NOMO-1 (cell line): Measurements from ENCODE around the gene CACYBP.
A peak's percentile ranks its signal among the peaks of the same experiment; 100 is the strongest.

ENCODE experiments used
- DNase-seq, 2 experiments: peaks; one replicate each; lab custom pipeline; 2025; ENCODE audit not compliant: unreplicated experiment in 2 of 2; lab: John Stamatoyannopoulos, UW

Gene CACYBP, protein sequence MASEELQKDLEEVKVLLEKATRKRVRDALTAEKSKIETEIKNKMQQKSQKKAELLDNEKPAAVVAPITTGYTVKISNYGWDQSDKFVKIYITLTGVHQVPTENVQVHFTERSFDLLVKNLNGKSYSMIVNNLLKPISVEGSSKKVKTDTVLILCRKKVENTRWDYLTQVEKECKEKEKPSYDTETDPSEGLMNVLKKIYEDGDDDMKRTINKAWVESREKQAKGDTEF

DNA sequence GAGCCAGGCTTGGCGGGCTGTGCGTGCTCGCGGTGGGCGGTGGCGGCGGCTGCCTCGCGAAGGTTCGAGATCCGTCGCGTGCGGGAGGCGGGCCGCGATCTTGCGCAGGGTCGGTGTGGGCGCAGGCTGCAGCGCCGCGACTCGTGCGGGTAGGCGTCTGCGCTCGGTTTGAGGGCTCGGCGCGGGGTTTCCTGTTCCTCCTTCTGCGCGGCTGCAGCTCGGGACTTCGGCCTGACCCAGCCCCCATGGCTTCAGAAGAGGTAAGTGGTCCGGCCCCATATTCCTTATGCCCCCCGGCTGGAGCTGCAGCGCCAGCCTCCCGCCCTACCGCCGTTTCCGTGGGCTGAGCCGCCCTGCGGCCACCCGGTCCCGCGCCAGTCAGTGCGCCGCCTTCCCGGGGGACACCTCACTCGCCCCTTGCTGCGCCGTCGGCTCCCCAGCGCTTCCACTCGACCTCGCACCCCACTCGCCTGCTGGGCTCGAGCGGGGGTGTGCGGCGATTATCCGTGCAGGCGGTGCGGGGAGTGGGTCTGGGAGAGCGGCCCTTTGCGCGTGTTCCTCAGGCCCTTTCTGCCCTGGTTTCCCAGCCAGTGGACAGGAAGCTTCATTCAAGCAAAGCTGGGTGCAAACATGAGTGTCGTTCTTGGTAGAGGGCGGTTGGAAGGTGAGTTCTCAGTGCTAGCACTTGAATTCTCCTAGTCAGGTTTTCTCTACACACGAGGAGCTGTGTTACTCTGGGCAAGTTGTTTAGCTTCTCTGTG is at the start of gene CACYBP:
CACYBP (plus strand) TSS at position 12 of the 761 bp plus-strand sequence; CDS start at position 246, 234 bp downstream.
- DNase-seq: peak; percentile 16 to 32

DNA sequence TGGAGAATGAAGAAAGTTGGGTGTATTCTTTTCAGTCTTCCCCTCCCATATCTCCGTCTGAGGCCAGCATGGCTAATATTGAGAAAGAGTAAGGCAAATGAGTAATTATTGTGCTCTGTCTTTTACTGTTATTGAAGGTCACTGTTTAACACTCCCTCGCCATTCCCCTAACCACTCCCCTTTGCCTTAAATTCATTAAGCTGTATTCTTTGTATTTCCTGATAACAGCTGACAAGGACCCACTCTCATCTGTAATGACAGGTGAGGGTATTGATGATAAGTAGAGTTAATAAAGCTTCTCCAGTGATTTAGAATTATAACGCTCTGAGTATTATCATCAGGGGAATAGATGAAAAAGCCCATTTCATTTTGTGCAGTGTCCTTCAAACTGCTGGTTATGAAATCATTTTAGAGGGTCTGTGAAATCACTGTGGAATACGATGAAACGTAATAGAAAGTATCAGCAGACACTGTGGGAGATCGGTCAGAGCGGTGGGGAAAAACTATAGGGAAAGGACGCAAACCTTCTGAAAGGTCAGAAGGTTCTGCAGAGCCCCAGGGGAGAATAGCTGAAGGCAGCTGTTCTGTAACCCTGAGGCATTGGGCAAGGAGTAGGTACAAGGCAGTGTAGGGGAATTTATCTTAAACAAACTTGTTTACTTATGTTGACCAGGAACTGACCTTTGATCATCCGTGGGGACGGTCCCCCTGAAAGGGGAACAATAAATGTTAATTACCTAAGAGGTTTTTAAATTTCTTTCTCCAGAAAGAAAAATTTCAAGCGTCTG is 46.3 kb upstream of the CACYBP start:
- peak in 1 of 2 experiments; percentile 16 for DNase-seq

DNA sequence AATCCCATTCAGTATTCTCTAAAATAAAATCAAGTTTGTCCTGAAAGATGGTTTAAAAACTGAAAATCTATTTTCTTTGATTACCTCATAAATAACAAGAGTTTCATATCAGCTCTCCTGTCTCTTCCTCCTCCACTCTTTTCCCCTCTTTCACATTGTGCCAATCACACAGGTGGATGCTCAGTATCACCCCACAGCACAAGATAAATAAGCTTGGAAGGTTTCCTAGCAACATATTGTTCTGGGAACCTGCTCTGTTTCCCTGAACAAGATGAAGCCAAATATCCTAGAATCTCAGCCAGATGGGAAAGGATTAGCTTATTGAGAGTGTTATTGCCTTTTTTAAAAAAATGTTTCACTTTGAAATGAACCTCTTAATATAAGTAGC is 45.7 kb upstream of the CACYBP start:
- no peak for DNase-seq

DNA sequence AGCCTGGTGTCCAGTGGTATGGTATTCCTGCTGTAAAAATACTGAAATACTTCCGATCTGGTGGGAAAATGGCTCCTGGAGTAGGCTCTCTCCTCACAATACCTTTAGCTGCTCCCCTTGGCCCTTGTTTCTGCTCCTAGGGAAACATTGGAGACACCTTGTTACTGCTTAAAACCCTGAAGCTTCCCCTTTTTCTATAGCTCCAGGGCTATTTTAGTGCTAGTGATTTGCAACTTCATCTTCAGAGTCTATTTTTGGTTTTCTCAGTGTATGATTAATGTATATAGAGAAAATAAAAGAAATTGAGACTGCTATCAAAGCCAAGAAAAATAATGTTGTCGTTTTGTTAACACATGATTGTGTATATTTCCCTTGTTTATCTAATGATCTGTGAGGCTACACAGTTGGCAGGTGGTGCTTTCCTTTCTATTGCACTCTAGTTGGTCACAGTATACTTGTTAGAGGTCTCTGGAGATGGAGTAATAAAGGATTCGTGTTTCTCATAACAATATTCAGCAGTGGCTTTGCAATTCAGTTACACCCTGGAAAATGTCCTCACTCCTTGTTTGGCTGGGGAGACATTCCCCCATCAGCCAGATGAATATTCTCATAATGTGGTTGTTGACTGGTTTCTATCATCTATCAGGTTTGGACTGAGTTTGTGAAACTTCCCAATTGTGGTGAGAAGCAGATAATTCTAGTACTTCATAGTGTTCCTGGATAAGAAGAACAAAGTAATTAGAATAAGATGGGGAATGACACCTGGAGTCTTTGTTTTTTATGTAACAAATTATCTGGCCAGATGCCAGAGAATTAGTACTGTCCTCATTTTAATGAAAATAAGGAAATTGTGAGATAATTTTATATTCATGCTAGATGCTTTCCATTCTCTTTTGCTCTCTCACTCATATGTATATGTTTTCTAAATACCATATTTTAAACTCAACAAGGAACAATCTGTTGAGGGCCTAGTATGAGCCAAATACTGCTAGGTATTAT is 44.8 kb upstream of the CACYBP start:
- peak; percentile 50 to 80 for DNase-seq

DNA sequence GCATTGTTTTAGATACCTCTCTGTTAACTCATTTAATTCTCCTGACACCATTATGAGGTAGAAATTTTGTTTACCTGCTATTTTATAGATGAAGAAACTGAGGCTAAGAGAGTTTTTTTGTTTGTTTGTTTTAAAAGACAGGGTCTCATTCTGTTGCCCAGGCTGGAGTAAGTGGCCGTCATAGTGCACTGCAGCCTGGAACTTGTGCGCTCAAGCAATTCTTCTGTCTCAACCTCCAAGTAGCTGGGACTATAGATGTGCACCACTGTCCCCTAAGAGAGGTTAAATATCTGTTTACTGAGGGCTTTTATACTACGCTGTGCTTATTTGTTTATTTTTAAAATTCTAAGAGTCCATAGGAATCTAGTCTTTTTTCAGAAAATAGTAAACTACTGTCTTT is 43.7 kb upstream of the CACYBP start:
- no peak for DNase-seq

DNA sequence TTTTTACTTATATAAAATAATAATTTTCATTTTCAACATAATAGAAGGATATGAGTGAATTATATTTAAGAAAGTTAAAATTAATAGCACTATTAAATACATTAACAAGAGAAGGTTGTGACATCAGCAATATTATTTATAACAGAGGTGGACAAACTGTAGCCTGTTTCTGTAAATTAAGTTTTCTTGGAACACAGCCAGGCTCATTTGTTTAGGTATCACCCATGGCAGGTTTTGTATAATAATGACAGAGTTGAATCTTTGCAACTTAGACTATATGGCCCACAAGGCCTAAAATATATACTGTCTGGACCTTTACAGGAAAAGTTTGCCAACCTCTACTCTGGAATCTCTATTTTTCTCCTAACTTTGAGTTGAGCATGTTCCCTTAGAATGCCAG is 42.8 kb upstream of the CACYBP start:
- DNase-seq: no peak

DNA sequence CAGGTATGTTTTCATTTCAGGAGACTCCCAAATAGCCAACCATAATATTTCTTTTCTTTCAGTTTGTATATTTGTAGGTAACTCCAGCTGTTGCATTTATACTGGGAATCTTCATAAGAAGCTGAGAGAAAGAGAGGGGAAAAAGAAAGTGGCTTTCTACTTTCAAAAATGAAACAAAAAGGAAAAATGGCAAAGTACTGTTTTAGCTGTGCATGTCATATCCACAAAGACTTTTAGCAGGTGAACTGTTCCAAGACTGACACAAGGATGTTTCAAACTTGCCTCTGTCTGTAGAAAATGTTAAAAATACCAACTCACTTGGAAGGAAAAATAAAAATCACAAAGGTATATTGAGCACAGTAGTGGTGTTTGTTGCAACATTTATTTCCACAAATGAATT is 41.9 kb upstream of the CACYBP start:
- no peak for DNase-seq

DNA sequence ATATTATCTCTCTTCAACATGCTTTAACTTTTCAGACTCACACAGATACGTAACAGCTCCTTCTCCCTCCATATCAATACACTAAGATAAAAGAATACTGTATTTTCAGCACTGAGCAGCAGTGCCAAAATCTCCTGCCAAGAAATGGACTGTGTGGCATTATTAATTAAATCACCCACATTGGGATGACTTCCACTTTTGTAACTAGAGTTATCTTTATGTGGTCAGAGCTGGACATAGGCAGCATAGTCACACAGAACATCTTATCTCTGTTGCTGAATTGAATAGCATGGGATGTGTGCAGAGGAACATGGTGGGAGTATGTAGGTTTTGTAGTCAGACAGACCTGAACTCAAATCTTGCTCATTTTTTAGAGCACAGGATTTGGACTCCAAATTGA is 41.4 kb upstream of the CACYBP start:
- no peak for DNase-seq

DNA sequence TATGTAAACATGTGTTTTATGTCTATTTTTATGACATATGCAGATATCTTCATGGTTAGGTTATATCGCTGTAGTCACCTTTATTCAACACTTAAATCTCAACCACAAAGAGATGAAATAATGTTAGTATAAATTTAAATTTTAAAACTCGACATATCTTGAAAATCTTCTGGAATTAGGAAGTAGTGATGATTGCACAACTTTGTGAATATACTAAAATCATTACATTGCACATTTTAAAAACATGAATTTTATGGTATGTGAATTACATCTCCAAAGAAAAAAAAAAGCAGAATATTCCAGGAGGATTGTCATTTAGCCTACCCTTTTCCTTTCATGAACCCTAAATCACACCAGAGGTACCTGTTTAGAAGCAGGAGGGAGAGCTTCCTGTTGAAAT is 39.4 kb upstream of the CACYBP start:
- DNase-seq: peak in 1 of 2 experiments; percentile 29

DNA sequence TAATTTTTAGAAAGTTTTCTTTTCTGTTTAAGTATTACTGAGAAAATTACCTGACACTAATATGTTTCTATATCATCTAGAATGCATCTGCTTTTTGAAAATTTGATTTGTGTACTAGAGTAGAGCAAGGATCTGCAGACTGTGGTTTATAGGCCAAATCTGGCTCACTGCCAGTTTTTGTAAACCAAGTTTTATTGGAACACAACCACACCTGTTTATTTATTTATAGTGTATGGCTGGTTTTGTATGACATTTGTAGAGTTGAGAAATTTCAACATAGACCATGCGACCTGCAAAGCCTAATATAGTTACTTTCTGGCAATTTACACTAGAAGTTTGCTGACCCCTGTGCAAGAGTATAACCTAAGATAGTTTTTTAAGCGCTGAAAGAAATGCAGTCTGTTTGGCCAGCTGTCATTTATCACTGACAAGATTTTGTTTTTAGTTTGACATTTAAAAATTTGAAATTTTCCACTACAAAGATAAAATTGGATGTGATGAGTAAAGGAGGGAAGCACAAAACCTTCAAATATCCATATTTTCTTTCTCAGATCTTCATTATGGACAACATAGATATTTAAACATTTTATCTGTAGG is 36.1 kb upstream of the CACYBP start:
- no peak for DNase-seq

DNA sequence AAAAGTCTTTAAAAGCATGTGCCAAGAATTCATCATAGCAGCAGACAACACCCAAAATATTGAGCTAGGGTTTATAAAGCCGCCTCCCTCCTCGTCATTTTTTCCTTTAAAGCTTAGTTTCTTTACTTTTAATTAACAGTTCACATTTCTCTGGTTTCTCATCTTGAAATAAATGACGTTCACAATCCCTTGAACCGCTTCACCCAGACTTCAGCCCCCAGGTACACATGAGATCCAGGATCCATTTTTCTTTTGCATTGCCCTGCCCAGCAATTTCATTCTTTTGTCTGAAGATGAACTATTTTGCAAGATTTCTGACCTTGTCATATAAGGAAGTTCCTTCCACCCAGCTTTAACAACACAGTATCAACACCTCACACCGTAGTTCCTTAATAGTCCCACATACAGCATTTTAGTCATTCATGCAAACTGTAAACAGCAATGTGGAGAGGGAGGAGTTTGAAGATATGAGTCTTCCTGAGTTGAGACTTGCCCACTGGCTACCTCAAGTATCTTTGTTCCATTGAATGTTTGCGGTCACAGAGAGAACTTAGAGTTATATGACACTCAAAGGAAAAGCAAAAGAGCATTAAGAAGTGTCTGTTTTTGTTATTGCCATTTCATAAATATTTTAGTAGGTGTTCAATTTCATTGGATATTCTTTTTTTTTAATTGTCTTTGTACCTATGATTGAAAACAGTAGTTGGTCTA is 35.3 kb upstream of the CACYBP start:
- peak; percentile 84 to 93 for DNase-seq

DNA sequence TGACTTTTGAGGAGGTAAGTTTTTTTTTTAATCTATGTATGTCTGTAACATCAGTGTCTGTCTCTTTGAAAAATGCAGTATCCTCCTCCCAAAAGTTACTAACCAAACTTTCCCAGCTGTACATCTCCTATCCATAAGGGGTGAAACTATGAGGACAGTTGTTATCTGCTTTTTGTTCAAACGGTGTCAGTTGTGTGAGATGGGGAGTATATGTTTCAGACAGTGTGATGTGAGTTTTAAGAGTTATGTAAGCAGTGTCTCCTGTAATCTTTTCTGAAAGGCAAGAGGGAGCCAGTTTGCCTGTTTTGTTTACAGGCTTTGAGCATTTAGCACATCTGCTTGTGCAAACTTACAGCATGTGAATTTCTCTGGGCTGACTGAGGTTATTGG is 34.8 kb upstream of the CACYBP start:
- DNase-seq: peak in 1 of 2 experiments; percentile 25

DNA sequence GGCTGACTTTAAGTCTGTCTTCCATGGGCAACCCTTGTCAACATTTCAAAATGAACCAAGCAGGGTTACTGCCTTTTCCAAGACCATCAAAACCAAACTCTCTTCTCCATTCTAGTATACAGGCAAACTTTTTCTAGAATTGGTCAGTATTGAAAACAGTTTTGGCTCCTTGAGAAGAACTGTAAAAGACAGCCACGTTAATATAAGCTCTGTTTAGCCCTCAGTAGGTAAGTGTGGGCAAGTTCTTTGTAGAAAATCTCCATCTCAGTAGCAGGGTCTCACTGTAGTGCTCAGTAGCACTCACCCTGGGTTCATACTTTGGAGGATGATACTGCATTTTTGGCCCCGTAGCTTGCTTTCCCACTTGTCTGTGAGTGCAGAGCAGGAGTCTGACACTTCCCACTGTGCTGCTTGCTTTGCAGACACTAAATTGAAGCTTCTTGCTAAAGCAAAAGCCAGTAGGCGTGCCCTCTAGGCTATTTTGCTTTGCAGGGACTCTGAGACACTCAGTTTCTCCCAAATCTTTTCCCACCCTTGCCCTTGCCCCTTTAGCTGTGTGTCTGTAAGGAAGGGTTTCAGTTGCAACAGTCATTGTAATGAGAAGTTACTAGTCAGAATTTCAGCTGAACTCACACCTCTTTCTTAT is 34.3 kb upstream of the CACYBP start:
- DNase-seq: peak in 1 of 2 experiments; percentile 40

DNA sequence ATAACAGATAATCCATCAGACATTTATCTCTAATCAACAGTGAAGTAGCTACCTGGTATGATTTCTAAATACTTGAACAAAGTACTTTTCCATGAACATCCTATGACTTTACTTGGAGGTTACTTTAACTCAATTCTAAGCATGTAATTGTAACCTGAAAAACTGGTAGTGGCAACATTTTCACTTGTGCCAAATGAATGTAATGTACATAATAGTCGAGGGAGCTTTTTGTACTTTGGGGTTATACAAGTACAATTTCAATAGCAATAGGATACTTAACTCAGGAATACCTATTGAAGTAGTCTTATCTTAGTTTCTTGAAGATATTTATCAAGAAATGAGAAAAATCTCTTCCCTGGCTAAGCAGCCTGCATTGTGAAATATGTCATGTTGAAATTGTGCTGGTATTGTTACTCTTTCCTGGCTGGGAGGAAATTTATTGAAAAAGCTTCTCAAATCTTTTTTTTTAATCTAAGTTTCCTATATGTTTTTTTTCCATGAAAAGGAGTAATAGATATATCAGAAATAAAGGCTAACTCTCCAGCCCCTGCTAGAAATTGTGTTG is 33.7 kb upstream of the CACYBP start:
- peak in 1 of 2 experiments; percentile 13 for DNase-seq

DNA sequence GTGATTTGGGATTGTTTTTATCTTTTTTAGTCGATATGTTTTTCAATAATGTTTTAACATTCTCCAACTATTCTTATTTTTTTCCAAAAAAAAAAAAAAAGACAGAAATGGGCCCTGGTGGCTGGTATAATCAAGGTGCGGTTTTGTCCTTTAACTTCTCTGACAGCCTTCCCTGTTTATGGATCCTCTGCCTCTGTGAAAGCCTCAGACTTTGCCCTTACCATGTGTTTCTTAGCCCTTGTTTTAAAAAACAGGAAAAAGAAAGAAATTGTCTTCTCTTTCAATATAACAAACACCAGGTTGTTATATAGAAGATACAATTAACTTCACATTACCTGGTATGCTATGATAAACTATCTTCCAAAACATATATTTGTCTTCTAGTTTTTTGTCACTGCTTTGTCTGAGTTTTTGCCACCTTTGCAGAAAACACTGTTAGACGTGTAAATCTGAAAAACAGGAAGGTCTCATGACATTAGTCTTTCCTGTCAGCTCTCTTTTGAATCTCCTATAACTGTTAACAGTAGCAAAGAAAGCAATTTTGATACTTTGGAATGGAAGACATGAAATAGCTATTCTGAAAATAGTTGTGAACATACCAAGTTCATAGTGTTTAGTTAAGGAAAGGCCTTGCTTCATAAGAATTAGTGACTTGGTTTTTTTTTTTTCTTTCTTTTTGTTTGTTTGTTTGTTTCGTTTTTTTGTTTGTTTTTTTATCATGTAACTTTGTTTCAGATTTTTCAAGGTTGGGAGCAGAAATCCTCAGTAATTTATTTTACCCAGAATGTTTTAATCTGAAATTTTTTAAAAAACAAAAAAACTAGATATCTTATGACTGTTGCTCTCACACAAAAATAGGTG is 31.7 kb upstream of the CACYBP start:
- peak in 1 of 2 experiments; percentile 20 for DNase-seq

DNA sequence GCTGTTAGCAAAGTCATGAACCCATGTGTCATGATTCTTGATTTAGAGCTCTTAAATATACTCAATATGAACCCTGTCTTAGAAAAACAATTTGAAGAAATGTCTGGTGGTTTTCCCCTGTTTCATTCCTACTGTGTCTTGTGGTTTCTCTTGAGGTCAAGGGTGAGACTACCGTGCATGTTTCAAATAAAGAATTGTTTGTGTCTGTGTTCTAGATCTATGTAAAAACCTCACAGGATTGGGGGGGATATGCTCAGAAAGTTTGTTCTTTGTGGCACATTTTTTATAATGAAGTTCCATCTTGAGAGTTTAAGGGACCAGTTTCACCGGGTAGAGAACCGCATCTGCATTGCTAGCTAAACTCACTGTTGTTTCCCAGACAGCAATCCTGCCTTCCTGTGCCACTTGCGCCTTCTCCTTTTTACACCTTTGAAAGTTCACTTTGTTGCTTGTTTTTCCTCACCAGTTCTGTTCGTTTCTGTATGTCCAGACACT is 30.9 kb upstream of the CACYBP start:
- DNase-seq: no peak

DNA sequence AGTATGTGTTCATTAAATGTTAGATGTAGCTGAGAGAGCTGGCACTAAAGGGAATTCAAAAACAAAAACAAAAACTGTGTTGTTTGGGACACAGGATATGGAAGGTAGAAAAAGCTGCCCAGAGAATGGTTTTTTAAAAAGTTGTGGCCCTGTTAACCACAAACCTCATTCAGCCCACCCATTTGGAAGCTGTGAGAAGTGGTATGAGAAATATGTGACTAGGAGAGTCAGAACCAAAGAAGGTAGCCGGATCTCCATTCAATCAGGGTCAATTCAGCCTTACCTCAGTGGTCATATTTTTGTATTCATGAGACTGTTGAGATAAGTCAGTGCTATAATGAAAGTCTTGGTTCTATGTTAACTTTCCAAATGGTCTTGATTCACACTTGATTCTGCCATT is 29.8 kb upstream of the CACYBP start:
- no peak for DNase-seq
